Measurements from ENCODE around the gene AMOTL2.

- TF ChIP-seq ZNF274 (IDR thresholded peaks at IDR 0.05; ENCODE audit: borderline replicate concordance, low read depth, low read length) (no peak), CHD7 (IDR thresholded peaks at IDR 0.05; ENCODE audit: low read depth, low read length) (no peak), CTCF (IDR thresholded peaks at IDR 0.05 in 2 of 3, conservative IDR thresholded peaks at IDR 0.05 in 1 of 3; ENCODE audit: insufficient read depth in 2 of 3, low read depth in 1 of 3, low read length in 3 of 3) (no peak), NR1H2 (CRISPR knock-in tag; IDR thresholded peaks at IDR 0.05) (no peak)
Measured at GRCh38 chr3:134419960-134420321, 45.7 kb upstream of the AMOTL2 start.

All from K562 (cell line).